ENCODE results near the gene PI4K2B. TPM values are rescaled to one million over a fixed set of nuclear protein-coding genes. Genes with fewer than 3 reads are reported as not detected.
"Not testable (repeated sequence)": the region's sequence is repeated elsewhere in the genome, so short reads cannot be mapped to it uniquely, and the experiment has no call there.

The PI4K2B gene
- total RNA-seq, 1 donor from 2014 or later: 10.7 TPM

GRCh38 chr4:25235401-25235800 lies 1.6 kb downstream of the PI4K2B start:
- no peak for TF ChIP-seq CTCF (conservative IDR thresholded peaks at IDR 0.05)
- Mint-ChIP-seq H3K4me3 (peak overlapping the region; percentile 90), H3K9me3 (peaks cover 21% of the 10 kb centered on the region), H3K27ac (ENCODE audit: unreplicated experiment) (no peak overlapping the region), H3K27me3 (ENCODE audit: low read depth) (no peaks in the 10 kb centered on the region), H3K36me3 (ENCODE audit: low read depth) (peaks cover 32% of the 10 kb centered on the region), H3K4me1 (peaks cover 9% of the 10 kb centered on the region)
- no peak for DNase-seq (ENCODE audit: low read depth, low spot score)

- H3K27ac Mint-ChIP-seq (ENCODE audit: unreplicated experiment); H3K27me3 Mint-ChIP-seq (ENCODE audit: low read depth); DNase-seq (ENCODE audit: low read depth, low spot score); H3K4me1 Mint-ChIP-seq; H3K4me3 Mint-ChIP-seq: not testable (repeated sequence)
- Mint-ChIP-seq H3K36me3 (ENCODE audit: low read depth) (peaks cover 32% of the 10 kb centered on the region), H3K9me3 (peaks cover 15% of the 10 kb centered on the region)
Measured at GRCh38 chr4:25236030-25236429, 2.2 kb downstream of the PI4K2B start.

- no peak overlapping the region for H3K27ac Mint-ChIP-seq (ENCODE audit: unreplicated experiment)
- H3K9me3 Mint-ChIP-seq: peaks cover 12% of the 10 kb centered on the region
- no peak for TF ChIP-seq CTCF (conservative IDR thresholded peaks at IDR 0.05)
- DNase-seq (ENCODE audit: low read depth, low spot score): no peak
- no peaks in the 10 kb centered on the region for H3K27me3 Mint-ChIP-seq (ENCODE audit: low read depth)
- peaks cover 28% of the 10 kb centered on the region for H3K36me3 Mint-ChIP-seq (ENCODE audit: low read depth)
- H3K4me3 Mint-ChIP-seq: peak overlapping the region; percentile 1
- H3K4me1 Mint-ChIP-seq: peaks cover 9% of the 10 kb centered on the region
Measured at GRCh38 chr4:25236971-25237370, 3.1 kb downstream of the PI4K2B start.

- Mint-ChIP-seq H3K9me3 (peaks cover 8% of the 10 kb centered on the region), H3K4me1 (peaks cover 9% of the 10 kb centered on the region), H3K27ac (ENCODE audit: unreplicated experiment) (no peak overlapping the region), H3K36me3 (ENCODE audit: low read depth) (peaks cover 21% of the 10 kb centered on the region), H3K4me3 (no peak overlapping the region), H3K27me3 (ENCODE audit: low read depth) (no peaks in the 10 kb centered on the region)
- TF ChIP-seq CTCF (conservative IDR thresholded peaks at IDR 0.05): no peak
- DNase-seq (ENCODE audit: low read depth, low spot score): no peak
Measured at GRCh38 chr4:25238052-25238451, 4.2 kb downstream of the PI4K2B start.

GRCh38 chr4:25239528-25239927 lies 5.7 kb downstream of the PI4K2B start:
- not testable (repeated sequence) for H3K27ac Mint-ChIP-seq (ENCODE audit: unreplicated experiment); H3K27me3 Mint-ChIP-seq (ENCODE audit: low read depth); H3K4me1 Mint-ChIP-seq; H3K4me3 Mint-ChIP-seq; DNase-seq (ENCODE audit: low read depth, low spot score); H3K9me3 Mint-ChIP-seq
- peaks cover 27% of the 10 kb centered on the region for H3K36me3 Mint-ChIP-seq (ENCODE audit: low read depth)

GRCh38 chr4:25240754-25241210 lies 6.9 kb downstream of the PI4K2B start:
- H3K27ac Mint-ChIP-seq (ENCODE audit: unreplicated experiment); H3K4me3 Mint-ChIP-seq; H3K27me3 Mint-ChIP-seq (ENCODE audit: low read depth); DNase-seq (ENCODE audit: low read depth, low spot score); H3K4me1 Mint-ChIP-seq: not testable (repeated sequence)
- peaks cover 35% of the 10 kb centered on the region for H3K36me3 Mint-ChIP-seq (ENCODE audit: low read depth)
- H3K9me3 Mint-ChIP-seq: peaks cover 11% of the 10 kb centered on the region

GRCh38 chr4:25242195-25242594 lies 8.4 kb downstream of the PI4K2B start:
- Mint-ChIP-seq H3K9me3 (peaks cover 14% of the 10 kb centered on the region), H3K36me3 (ENCODE audit: low read depth) (peaks cover 41% of the 10 kb centered on the region)
- not testable (repeated sequence) for H3K27me3 Mint-ChIP-seq (ENCODE audit: low read depth); H3K4me1 Mint-ChIP-seq; DNase-seq (ENCODE audit: low read depth, low spot score); H3K27ac Mint-ChIP-seq (ENCODE audit: unreplicated experiment); H3K4me3 Mint-ChIP-seq

- peaks cover 39% of the 10 kb centered on the region for H3K36me3 Mint-ChIP-seq (ENCODE audit: low read depth)
- no peak overlapping the region for H3K27ac Mint-ChIP-seq (ENCODE audit: unreplicated experiment)
- no peaks in the 10 kb centered on the region for H3K27me3 Mint-ChIP-seq (ENCODE audit: low read depth)
- H3K4me3 Mint-ChIP-seq: no peak overlapping the region
- H3K9me3 Mint-ChIP-seq: peaks cover 18% of the 10 kb centered on the region
- H3K4me1 Mint-ChIP-seq: no peaks in the 10 kb centered on the region
- no peak for TF ChIP-seq CTCF (conservative IDR thresholded peaks at IDR 0.05)
- DNase-seq (ENCODE audit: low read depth, low spot score): no peak
Measured at GRCh38 chr4:25245181-25245580, 11.3 kb downstream of the PI4K2B start.
